ENCODE data around the gene PITPNM1.

DNA sequence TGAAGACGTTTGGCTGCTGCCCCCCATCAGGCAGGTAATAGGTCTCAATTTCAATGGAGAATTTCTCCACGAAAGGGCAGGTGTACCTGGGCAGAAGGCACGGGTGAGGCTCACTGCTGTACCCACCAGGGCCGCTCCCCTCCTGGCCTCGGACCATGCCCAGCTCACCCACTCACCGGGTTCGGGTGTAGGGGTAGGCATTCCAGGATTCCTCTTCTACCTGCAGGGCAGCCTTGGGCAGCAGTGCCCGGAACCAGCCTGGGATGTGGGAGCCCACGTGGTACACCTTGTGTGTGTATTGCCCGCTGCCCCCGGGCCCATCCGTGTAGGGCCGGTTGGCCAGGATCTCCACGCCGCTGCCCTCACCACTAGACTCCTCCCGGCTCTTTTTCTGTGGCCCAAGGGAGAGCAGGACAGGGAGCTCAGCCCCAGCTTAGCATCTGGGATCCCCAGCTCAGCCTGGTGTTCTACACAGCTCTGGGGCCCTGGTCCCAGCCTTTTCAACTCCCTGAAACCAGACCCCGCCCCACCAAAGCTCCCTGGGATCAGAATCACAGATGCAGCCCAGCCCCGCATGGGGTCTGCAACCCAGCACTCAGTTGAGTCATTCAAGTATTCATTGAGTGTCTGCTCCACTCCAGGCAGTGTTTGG lies 2.7 kb downstream of the PITPNM1 start:
- TF ChIP-seq, protein P1, sequence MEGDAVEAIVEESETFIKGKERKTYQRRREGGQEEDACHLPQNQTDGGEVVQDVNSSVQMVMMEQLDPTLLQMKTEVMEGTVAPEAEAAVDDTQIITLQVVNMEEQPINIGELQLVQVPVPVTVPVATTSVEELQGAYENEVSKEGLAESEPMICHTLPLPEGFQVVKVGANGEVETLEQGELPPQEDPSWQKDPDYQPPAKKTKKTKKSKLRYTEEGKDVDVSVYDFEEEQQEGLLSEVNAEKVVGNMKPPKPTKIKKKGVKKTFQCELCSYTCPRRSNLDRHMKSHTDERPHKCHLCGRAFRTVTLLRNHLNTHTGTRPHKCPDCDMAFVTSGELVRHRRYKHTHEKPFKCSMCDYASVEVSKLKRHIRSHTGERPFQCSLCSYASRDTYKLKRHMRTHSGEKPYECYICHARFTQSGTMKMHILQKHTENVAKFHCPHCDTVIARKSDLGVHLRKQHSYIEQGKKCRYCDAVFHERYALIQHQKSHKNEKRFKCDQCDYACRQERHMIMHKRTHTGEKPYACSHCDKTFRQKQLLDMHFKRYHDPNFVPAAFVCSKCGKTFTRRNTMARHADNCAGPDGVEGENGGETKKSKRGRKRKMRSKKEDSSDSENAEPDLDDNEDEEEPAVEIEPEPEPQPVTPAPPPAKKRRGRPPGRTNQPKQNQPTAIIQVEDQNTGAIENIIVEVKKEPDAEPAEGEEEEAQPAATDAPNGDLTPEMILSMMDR (IDR thresholded peaks at IDR 0.05): no peak
- no peak for TF ChIP-seq POLR2A (IDR thresholded peaks at IDR 0.05)
